CD4-positive, alpha-beta T cell treated with Interleukin-4 for 4 hours (primary cell): ENCODE measurements around the gene ABHD10.

Experiments used
- DNase-seq: peaks from one replicate; pipeline ENCODE4 v3.0.0-alpha.2; 2020

Gene ABHD10

GRCh38 chr3:112002096-112002971 lies 23.5 kb downstream of the ABHD10 start:
- peak; percentile 35 for DNase-seq

DNA sequence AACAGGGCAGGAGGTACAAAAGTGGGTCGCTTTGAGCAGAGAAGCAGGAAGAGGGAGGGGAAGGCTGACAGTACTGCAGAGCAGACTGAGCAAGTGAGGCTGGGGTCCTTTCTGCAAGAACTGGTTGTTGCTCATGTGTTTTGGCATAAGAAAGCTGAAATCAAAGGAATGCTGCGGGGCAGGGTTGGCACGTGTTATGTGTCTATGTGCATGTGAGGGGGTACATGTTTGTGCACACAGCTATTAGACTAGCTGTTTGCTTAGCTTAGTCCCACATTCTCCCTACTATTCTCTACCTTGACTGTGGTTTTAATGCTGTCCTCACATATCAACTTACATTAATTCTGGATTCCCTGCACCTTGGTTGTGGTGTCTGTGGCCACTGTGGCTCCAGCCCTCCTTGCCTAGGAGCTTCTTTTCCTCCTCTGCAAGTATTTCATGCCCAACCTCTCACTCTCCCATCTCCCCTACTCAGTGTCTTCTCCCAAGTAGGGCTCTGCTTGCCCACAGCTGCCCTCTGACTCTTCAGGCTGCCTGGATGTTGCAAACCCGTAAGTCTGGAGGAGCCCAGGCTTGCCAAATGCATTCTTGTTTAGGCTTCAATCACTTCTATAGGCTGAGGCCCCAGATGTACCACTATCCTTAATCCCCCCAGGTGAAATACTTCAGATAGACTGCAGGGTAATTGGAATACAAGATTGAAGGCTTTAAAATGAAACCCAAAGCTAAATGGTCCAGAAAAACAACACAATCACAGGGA lies 24.7 kb downstream of the ABHD10 start:
- no peak for DNase-seq

- no peak for DNase-seq
Measured at GRCh38 chr3:112004187-112004586, 25.4 kb downstream of the ABHD10 start.

DNA sequence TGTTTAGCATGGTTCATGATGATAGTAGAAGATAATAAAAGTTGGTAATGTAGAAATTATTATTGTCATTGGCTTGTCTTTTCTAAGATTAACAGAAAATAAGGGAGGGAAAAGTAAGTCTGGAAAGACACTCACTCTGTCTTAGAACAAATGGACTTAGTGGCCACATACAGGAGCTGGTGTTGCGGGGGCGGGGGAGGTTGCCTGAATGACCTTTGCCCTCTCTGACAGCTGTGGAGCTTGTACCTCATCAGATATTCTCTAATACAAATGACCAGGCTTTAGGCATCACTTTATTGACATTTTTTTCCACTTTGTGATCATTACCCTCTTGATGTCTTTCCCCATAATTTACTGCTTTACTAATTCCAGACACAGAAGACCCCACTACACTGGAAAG lies 25.8 kb downstream of the ABHD10 start:
- no peak for DNase-seq

DNA sequence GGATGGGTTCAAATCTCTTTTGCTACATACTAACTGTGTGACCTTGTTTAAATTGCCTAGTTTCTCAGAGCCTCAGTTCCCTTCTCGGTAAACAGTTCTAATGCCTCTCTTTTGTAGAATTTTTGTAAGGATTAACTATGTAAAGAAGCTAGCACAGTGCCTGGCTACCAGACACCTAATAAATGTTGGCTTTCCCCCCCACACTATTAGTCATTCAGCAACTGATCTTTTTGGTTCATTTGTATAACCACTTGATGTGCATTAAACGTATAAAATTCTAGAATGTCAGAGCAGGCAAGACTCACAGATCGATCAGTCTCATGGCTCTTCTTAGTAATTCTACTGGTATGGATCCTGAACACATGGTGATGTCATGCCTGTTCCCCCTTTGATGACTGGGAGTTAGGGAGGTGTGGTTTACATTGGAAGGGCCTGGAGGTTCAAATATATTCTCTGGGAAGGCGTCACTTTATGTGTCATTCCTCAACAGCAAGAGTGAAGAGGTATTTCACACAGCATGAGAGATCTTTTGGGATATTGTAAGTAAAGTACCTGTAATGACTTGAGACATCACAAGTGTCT lies 26.4 kb downstream of the ABHD10 start:
- DNase-seq, result no peak

- no peak for DNase-seq
Measured at GRCh38 chr3:112007633-112008032, 28.8 kb downstream of the ABHD10 start.

GRCh38 chr3:112009670-112010069 lies 30.8 kb downstream of the ABHD10 start:
- no peak for DNase-seq

DNA sequence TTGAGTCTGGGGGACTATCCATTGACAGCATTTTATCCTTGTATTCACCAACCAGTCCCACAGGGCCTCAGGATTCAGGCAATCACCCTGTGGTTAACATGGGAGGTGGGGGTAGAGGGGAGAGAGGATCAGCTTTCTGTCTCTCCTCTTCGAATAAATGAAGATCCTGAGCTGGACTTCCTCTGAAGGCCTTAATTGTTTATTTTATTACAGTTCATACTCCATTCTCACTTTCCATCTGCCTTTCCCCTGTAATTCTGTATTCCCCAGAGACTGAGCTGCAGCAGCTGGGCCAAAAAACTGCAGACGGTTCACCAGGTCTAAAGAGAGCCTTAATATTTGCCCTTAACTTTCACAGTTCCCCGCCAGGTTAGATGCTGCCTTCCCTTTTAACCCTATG lies 31.8 kb downstream of the ABHD10 start:
- no peak for DNase-seq

GRCh38 chr3:112011376-112011940 lies 32.6 kb downstream of the ABHD10 start:
- no peak for DNase-seq

DNA sequence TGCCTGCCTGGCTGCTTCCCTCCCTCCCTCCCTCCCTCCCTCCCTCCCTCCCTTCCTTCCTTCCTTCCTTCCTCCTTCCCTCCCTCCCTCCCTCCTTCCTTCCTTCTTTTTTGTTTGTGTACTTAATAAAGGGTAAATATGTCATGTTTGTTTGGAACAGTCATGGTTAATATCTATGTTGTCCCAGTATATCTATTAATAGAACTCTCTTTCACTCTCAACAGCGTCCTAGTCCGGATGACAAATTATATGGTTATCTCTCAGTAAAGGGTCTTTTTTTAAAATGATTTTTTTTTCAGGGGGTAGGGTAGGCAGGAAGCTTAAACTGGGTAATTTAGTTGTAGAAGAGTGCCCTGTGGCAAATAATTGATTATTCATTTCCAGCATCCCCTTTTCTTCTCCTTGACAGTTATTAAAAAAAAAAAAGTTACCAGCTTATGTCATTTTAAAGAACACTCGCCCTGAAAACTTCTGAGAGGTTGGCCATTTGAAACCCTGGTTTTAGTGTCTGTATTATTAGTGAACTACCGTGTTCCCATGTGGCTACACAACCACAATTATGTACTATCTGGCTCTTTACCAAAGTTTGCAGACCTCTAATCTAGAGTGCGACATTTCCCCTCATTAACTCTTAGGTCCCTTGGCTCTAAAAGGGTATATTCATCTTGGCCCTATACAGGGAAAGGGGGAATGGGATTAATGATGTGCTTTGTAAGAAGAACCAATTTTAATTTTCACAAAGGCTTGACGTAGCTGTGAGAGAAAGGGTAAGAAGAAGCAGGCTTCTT lies 33.6 kb downstream of the ABHD10 start:
- no peak for DNase-seq

- peak; percentile 65 for DNase-seq
Measured at GRCh38 chr3:112013058-112013783, 34.4 kb downstream of the ABHD10 start.

GRCh38 chr3:112013784-112014143 lies 34.9 kb downstream of the ABHD10 start:
- no peak for DNase-seq

GRCh38 chr3:112017091-112017490 lies 38.3 kb downstream of the ABHD10 start:
- no peak for DNase-seq

DNA sequence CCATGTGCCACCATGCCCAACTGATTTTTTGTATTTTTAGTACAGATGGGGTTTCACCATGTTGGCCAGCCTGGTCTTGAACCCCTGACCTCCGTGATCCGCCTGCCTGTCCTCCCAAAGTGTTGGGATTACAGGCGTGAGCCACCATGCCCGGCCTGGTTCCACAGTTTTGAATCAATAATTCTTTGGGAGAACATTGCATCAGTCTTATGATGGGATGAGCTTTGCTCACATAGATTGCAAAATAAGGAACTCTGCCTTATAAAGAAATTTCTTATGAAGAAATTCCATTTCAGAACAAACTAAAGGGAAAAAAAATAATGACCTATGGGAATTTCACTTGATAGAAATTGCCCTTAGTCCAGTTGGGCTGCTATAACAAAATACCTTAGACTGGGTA lies 39.9 kb downstream of the ABHD10 start:
- no peak for DNase-seq

- DNase-seq, result no peak
Measured at GRCh38 chr3:112019716-112020115, 40.9 kb downstream of the ABHD10 start.

DNA sequence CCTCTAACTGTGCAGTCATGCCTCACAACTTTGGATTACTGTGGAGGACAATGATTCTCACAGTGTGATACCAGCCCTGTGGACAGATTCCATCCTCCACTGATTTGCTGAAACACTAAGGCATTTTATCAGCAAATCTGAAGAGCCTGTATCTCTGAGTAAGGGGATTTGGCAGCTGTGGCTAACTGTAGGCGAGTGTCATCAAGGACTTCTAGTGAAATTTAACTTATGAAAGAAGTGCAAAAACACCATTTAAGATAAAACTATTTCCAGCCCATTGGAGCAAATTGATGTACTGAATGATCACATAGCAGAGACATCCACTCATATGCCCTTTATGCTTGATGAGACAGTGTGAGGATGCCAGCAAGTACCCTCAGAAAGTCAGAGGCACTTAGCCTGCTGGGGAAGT lies 41.9 kb downstream of the ABHD10 start:
- no peak for DNase-seq

DNA sequence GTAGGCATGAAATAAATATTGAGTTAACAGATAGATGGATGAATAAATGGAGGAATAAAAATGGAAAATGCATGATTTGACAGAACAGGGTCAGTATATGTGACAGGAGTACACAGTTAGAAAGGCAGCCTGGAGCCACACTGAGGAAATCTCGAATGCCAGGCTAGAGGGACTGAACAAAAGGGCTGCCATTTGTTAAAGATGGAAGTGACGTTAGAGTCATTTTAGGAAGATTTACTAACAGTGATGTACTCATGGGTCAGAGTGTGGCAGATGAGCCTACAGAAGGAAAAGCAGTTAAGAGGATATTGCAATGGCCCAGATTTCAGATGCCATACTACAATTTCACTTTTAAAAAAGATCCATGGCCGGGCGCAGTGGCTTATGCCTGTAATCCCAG lies 48.3 kb downstream of the ABHD10 start:
- DNase-seq, result no peak

GRCh38 chr3:112027826-112028225 lies 49.0 kb downstream of the ABHD10 start:
- DNase-seq, result no peak

DNA sequence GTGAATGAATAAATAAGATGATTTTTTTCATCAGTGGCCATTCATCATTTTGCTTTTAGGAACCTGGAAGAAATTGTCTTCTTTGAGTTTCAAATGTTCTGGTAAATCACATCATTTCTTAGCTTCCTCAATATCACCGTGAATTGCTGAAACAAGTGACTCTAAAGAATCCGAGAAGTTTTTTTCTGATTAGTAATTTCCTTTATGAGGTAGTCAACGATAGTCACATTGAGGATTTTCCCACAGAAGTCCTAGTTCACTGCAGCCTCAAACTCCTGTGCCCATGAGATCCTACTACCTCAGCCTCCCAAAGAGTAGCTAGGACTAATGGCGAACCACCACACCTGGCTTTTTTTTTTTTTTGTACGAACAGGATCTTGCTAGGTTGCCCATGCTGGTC lies 52.1 kb downstream of the ABHD10 start:
- no peak for DNase-seq

DNA sequence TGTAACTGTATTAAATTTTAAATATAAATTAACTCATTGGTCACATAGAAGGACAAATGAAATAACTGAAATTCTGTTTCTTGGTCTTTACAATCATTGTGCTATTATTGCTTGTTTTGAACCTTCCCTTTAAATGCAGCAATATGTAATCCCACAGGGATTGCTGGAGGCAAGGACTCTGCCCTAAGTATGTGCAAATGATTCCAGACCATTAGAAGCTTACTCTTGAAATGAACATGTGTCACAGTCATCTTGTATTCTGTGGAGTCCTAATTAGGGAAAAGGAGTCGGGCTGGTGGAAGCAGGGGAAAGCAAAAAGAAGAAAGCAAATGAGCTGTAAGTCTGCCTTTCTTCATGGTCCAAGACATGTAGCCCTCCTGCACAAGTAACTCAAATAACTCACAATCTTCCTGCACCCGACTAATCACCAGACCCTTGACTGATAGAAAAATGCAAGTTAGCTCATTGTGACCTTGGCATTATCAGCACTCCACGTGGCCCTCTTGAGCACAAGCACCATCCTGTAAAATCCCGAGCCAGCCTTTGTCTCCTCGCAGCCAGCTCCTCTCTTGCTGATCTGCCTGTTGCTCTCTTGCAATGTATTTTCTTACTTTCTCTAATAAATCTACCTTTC lies 53.4 kb downstream of the ABHD10 start:
- no peak for DNase-seq

- no peak for DNase-seq
Measured at GRCh38 chr3:112034436-112034835, 55.6 kb downstream of the ABHD10 start, which contains the start of gene TMPRSS7. TMPRSS7 (plus strand) TSS chr3:112034736; CDS start chr3:112034846, 110 bp downstream.
